Calu3 (cell line): ENCODE results near the gene DHFR2. TPM values are rescaled to one million over a fixed set of nuclear protein-coding genes. Genes with fewer than 3 reads are reported as not detected.

Source experiments
- BruUV-seq: library from RNA; stranded (reverse); fragments of 400-500 nt; replicated peaks from 2 replicates; lab custom pipeline; 2021; lab: Mats Ljungman, UMichigan
- CTCF ChIA-PET: fragments of 300-600 bp; sonication (Branson Sonifier 250); formaldehyde crosslinking; loops from one replicate; lab custom pipeline; 2022; ENCODE audit warnings: antibody characterized with exemption; lab: Charles Lee
- DNase-seq: peaks from one replicate; pipeline ENCODE4 v3.0.0; 2022
- H3K27ac Mint-ChIP-seq: one replicate; pipeline ENCODE4 v1.8.0; 2022; ENCODE audit warnings: mixed read lengths; ENCODE audit not compliant: unreplicated experiment
- H3K27me3 Mint-ChIP-seq: one replicate; pipeline ENCODE4 v1.8.0; 2022; ENCODE audit warnings: mixed read lengths; ENCODE audit not compliant: unreplicated experiment
- H3K36me3 Mint-ChIP-seq: one replicate; pipeline ENCODE4 v1.8.0; 2022; ENCODE audit warnings: mild to moderate bottlenecking, moderate library complexity, mixed read lengths; ENCODE audit not compliant: insufficient read depth, unreplicated experiment
- H3K4me1 Mint-ChIP-seq: one replicate; pipeline ENCODE4 v1.8.0; 2022; ENCODE audit warnings: mild to moderate bottlenecking, low read depth, mixed read lengths; ENCODE audit not compliant: unreplicated experiment
- H3K4me3 Mint-ChIP-seq: one replicate; pipeline ENCODE4 v1.8.0; 2022; ENCODE audit warnings: mild to moderate bottlenecking, low read depth, moderate library complexity, mixed read lengths; ENCODE audit not compliant: unreplicated experiment
- H3K9me3 Mint-ChIP-seq: one replicate; pipeline ENCODE4 v1.8.0; 2022; ENCODE audit warnings: low read depth, mixed read lengths; ENCODE audit not compliant: unreplicated experiment
- CTCF ChIP-seq: fragments of 200-600 bp; IDR thresholded peaks from one replicate; pipeline ENCODE4 v1.8.0; 2022; ENCODE audit warnings: antibody characterized with exemption; ENCODE audit not compliant: unreplicated experiment
- intact Hi-C: fragments of 100-400 bp; cut with micrococcal nuclease; formaldehyde crosslinking; loops from one replicate; pipeline ENCODE4 v1.10.0; 2022; ENCODE audit not compliant: unreplicated experiment
- total RNA-seq: library from RNA; stranded (reverse); gene quantifications from 2 replicates; pipeline ENCODE4 v1.2.3, GENCODE V29; 2022

DHFR2 gene
- total RNA-seq, 1 experiment from 2014 or later, result 5.4 TPM

GRCh38 chr3:94036909-94037507, 25.7 kb downstream of the DHFR2 start:
- no peak for DNase-seq
- H3K36me3 Mint-ChIP-seq, result peaks cover 6% of the 10 kb centered on the region
- H3K4me1 Mint-ChIP-seq, result no peaks in the 10 kb centered on the region
- no peaks in the 10 kb centered on the region for H3K9me3 Mint-ChIP-seq
- no TSS peak for BruUV-seq
- CTCF ChIA-PET, result interaction anchor here (1.3 to 1.5 kb wide), 2 partner anchors 11 to 13 kb away, joined by 3 to 4 read pairs; no protein-coding TSS in a partner anchor
- TF ChIP-seq CTCF, result peak; percentile 57
- intact Hi-C loops, result no loop called here
- H3K27ac Mint-ChIP-seq, result no peak overlapping the region
- no peaks in the 10 kb centered on the region for H3K27me3 Mint-ChIP-seq
- no peak overlapping the region for H3K4me3 Mint-ChIP-seq

- peak; percentile 44 for DNase-seq
- H3K36me3 Mint-ChIP-seq, result peaks cover 9% of the 10 kb centered on the region
- TSS peak; percentile 84 for BruUV-seq
- H3K27me3 Mint-ChIP-seq, result no peaks in the 10 kb centered on the region
- TF ChIP-seq CTCF, result no peak
- H3K9me3 Mint-ChIP-seq, result no peaks in the 10 kb centered on the region
- H3K27ac Mint-ChIP-seq, result peak within 1 kb of the TSS; percentile 96
- CTCF ChIA-PET, result interaction anchor here (0.6 to 1.1 kb wide), 2 partner anchors 33 to 119 kb away, joined by 3 read pairs; no protein-coding TSS in a partner anchor
- H3K4me3 Mint-ChIP-seq, result peak within 1 kb of the TSS; percentile 69
- H3K4me1 Mint-ChIP-seq, result no peaks in the 10 kb centered on the region
- intact Hi-C loops, result loop anchor here (5.0 kb wide), 2 partner anchors 34 to 56 kb away; partner anchors contain the start of genes DHFR2, NSUN3 and PROS1
These were observed 34.5 kb downstream of the DHFR2 start, which contains the start of gene STX19 for GRCh38 chr3:94028093-94028837. TSS of gene STX19 (minus strand) at chr3:94028597. CDS start at chr3:94015269, 13,328 bp downstream.

GRCh38 chr3:94026623-94027022, 36.1 kb downstream of the DHFR2 start:
- H3K27ac Mint-ChIP-seq, result peak overlapping the region; percentile 75
- no TSS peak for BruUV-seq
- peaks cover 9% of the 10 kb centered on the region for H3K36me3 Mint-ChIP-seq
- CTCF ChIA-PET, result interaction anchor here (1.8 kb wide), 1 partner anchor 11 kb away, joined by 4 read pairs; no protein-coding TSS in a partner anchor
- no peaks in the 10 kb centered on the region for H3K9me3 Mint-ChIP-seq
- H3K4me3 Mint-ChIP-seq, result peak overlapping the region; percentile 43
- intact Hi-C loops, result loop anchor here (5.0 kb wide), 2 partner anchors 36 to 54 kb away; partner anchors contain the start of genes DHFR2, NSUN3 and PROS1
- H3K27me3 Mint-ChIP-seq, result no peaks in the 10 kb centered on the region
- H3K4me1 Mint-ChIP-seq, result no peaks in the 10 kb centered on the region
- no peak for TF ChIP-seq CTCF
- DNase-seq, result no peak

GRCh38 chr3:94024385-94024784, 38.3 kb downstream of the DHFR2 start:
- BruUV-seq, result no TSS peak
- CTCF ChIA-PET, result interaction anchor here (0.7 to 0.8 kb wide), 2 partner anchors 13 to 45 kb away, joined by 3 to 4 read pairs; no protein-coding TSS in a partner anchor
- no peak for DNase-seq
- Mint-ChIP-seq H3K9me3 (no peaks in the 10 kb centered on the region), H3K27ac (peak overlapping the region; percentile 64), H3K36me3 (peaks cover 9% of the 10 kb centered on the region), H3K27me3 (no peaks in the 10 kb centered on the region), H3K4me3 (peak overlapping the region; percentile 41), H3K4me1 (no peaks in the 10 kb centered on the region)
- no peak for TF ChIP-seq CTCF
- intact Hi-C loops, result no loop called here
